HG03342 (cell line): ENCODE results near the gene KLHDC8A.

Source experiments
- ATAC-seq: cut with Tn5 transposase; IDR thresholded peaks from one replicate; pipeline ENCODE4 v1.9.1; 2021; ENCODE audit warnings: mild to moderate bottlenecking, moderate library complexity; ENCODE audit not compliant: unreplicated experiment

The KLHDC8A gene

GRCh38 chr1:205345761-205346160, 11.0 kb downstream of the KLHDC8A start:
- no peak for ATAC-seq

- no peak for ATAC-seq
Observed at GRCh38 chr1:205344066-205344928, 12.4 kb downstream of the KLHDC8A start.

- no peak for ATAC-seq
Observed at GRCh38 chr1:205343431-205344065, 13.2 kb downstream of the KLHDC8A start.

- no peak for ATAC-seq
Observed at GRCh38 chr1:205342986-205343385, 13.7 kb downstream of the KLHDC8A start.

GRCh38 chr1:205340676-205341075, 16.0 kb downstream of the KLHDC8A start:
- no peak for ATAC-seq

GRCh38 chr1:205339717-205340116, 17.0 kb downstream of the KLHDC8A start:
- peak; percentile 66 for ATAC-seq

- no peak for ATAC-seq
Observed at GRCh38 chr1:205339197-205339702, 17.5 kb downstream of the KLHDC8A start.

- ATAC-seq: no peak
Observed at GRCh38 chr1:205338011-205338410, 18.7 kb downstream of the KLHDC8A start.

- no peak for ATAC-seq
Observed at GRCh38 chr1:205337481-205337880, 19.2 kb downstream of the KLHDC8A start.

GRCh38 chr1:205335692-205336091, 21.0 kb downstream of the KLHDC8A start:
- peak; percentile 57 for ATAC-seq

- ATAC-seq: no peak
Observed at GRCh38 chr1:205332015-205332791, 24.5 kb downstream of the KLHDC8A start.

GRCh38 chr1:205330150-205330549, 26.6 kb downstream of the KLHDC8A start:
- no peak for ATAC-seq

GRCh38 chr1:205329719-205330118, 27.0 kb downstream of the KLHDC8A start:
- ATAC-seq: no peak

GRCh38 chr1:205328476-205328875, 28.2 kb downstream of the KLHDC8A start:
- no peak for ATAC-seq

GRCh38 chr1:205326812-205327466, 29.8 kb downstream of the KLHDC8A start:
- ATAC-seq: no peak

- ATAC-seq: no peak
Observed at GRCh38 chr1:205325334-205325884, 31.3 kb downstream of the KLHDC8A start.

GRCh38 chr1:205324781-205325180, 31.9 kb downstream of the KLHDC8A start:
- ATAC-seq: no peak

- no peak for ATAC-seq
Observed at GRCh38 chr1:205323794-205324193, 32.9 kb downstream of the KLHDC8A start.

GRCh38 chr1:205321959-205322283, 34.8 kb downstream of the KLHDC8A start:
- no peak for ATAC-seq

- no peak for ATAC-seq
Observed at GRCh38 chr1:205321162-205321958, 35.4 kb downstream of the KLHDC8A start, which contains the start of gene NUAK2. NUAK2 (minus strand) TSS chr1:205321745; CDS start chr1:205321628, 117 bp downstream.
